ENCODE data around the gene SNX18.

SNX18 gene

DNA sequence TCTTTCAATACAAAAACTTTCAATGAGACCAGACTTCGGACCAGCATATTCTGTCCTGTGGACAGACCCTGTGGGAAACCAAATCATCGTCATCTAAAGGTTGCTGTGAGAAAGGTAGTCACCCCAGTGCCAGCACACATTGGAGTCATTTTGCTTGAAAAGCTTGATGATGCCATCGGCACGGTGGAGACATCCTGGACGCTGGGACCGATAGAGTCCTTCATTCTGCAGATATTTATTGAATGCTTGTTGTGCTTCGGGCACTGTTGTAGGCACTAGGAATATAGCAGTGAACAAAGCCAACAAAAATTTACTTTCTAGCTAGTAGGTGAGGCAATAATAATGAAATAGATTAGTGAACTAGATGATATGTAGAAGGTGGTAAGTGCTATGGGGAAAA, 34.9 kb downstream of the SNX18 start:
- H3K27ac ChIP-seq, result no peak overlapping the region
- TF ChIP-seq, protein P1, sequence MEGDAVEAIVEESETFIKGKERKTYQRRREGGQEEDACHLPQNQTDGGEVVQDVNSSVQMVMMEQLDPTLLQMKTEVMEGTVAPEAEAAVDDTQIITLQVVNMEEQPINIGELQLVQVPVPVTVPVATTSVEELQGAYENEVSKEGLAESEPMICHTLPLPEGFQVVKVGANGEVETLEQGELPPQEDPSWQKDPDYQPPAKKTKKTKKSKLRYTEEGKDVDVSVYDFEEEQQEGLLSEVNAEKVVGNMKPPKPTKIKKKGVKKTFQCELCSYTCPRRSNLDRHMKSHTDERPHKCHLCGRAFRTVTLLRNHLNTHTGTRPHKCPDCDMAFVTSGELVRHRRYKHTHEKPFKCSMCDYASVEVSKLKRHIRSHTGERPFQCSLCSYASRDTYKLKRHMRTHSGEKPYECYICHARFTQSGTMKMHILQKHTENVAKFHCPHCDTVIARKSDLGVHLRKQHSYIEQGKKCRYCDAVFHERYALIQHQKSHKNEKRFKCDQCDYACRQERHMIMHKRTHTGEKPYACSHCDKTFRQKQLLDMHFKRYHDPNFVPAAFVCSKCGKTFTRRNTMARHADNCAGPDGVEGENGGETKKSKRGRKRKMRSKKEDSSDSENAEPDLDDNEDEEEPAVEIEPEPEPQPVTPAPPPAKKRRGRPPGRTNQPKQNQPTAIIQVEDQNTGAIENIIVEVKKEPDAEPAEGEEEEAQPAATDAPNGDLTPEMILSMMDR (conservative IDR thresholded peaks at IDR 0.05), result no peak
- TF ChIP-seq ZFX (IDR thresholded peaks at IDR 0.05), result no peak

DNA sequence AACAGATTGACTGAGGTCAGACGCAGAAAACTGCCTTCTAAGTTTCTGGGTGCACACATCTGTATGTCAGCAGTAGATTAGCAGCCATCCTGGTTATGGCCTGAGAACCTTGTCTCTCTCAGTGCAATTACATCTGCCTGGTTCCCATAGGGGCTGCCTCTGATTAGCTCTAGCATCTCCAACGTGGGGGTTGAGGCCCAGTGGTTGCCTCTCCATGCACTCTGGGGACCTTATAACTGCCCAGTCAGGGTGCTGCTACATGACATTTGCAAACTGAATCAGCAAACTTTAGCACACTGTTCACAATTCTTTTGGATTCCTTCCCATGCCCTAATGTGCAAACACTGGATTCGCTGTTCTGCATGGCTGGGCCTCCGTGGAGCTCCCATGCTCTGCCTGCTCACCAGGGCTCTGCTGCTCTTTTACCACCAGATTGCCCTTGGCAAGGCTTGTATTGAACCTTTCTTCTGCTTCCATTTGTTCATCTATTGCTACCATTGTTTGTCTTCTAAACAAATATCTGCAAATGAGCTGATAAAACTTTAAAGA, 36.2 kb downstream of the SNX18 start:
- TF ChIP-seq ZFX (IDR thresholded peaks at IDR 0.05), result no peak
- TF ChIP-seq, protein P1 (conservative IDR thresholded peaks at IDR 0.05), result no peak
- H3K27ac ChIP-seq, result no peak overlapping the region

DNA sequence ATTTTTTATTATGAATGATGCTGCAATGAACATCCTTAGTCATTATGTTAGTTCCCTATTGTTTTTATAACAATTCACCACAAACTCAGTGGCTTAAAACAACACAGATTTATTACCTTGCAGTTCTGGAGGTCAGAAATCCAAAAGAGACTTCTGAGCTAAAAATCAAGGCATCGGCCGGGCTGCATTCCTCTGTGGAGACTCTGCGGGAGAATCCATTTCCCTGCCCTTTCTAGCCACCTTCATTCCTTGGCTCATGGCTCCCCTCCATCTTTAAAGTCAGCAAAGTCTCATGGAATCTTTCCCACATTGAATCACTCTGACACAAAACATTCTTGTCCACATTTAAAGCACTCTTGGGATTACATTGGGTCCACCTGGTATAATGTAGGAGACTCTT, 38.6 kb downstream of the SNX18 start:
- TF ChIP-seq ZFX (IDR thresholded peaks at IDR 0.05), result no peak
- H3K27ac ChIP-seq, result no peak overlapping the region

- H3K27ac ChIP-seq, result no peak overlapping the region
- no peak for TF ChIP-seq ZFX (IDR thresholded peaks at IDR 0.05)
- TF ChIP-seq, protein P1 (conservative IDR thresholded peaks at IDR 0.05), result no peak
Observed at GRCh38 chr5:54558362-54558761, 40.8 kb downstream of the SNX18 start.

- no peak overlapping the region for H3K27ac ChIP-seq
- no peak for TF ChIP-seq ZFX (IDR thresholded peaks at IDR 0.05)
- TF ChIP-seq, protein P1 (conservative IDR thresholded peaks at IDR 0.05), result no peak
Observed at GRCh38 chr5:54561651-54562050, 44.1 kb downstream of the SNX18 start.

- TF ChIP-seq ZFX (IDR thresholded peaks at IDR 0.05), result no peak
- TF ChIP-seq, protein P1 (conservative IDR thresholded peaks at IDR 0.05), result no peak
- no peak overlapping the region for H3K27ac ChIP-seq
Observed at GRCh38 chr5:54563083-54563761, 45.7 kb downstream of the SNX18 start.

DNA sequence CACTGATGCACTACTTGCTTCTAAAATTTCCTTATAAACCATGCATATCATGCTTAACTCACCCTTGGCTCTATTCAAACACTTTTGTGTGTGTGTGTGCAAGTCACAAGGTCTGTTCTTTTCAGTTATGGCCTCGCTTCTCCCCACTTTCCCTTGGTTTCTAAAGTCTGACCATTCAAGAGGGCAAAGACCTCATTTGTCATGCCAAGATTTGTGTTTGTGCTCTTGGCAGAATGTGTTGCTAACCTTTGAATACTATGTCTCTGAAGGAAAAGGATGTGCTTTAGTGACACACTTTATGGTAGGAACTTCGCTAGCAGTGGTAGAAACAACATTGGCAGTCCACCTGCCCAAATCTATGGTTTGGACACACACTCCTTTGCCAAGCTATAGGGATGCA, 50.4 kb downstream of the SNX18 start:
- no peak for TF ChIP-seq ZFX (IDR thresholded peaks at IDR 0.05)
- TF ChIP-seq, protein P1 (conservative IDR thresholded peaks at IDR 0.05), result no peak
- H3K27ac ChIP-seq, result no peak overlapping the region

GRCh38 chr5:54570916-54571315, 53.4 kb downstream of the SNX18 start:
- no peak overlapping the region for H3K27ac ChIP-seq
- TF ChIP-seq ZFX (IDR thresholded peaks at IDR 0.05), result no peak
- TF ChIP-seq, protein P1 (conservative IDR thresholded peaks at IDR 0.05), result no peak

Measured in C4-2B (cell line).